Erythroblast (primary cell): ENCODE results near the gene S1PR5.

Experiments
- GATA1 ChIP-seq: IDR thresholded peaks from 2 replicates; pipeline ENCODE4 v1.6.1; 2011; ENCODE audit warnings: low read depth, mild to moderate bottlenecking, control low read depth, low read length, moderate library complexity
- POLR2A ChIP-seq: IDR thresholded peaks from 2 replicates; pipeline ENCODE4 v1.6.1; 2011; ENCODE audit warnings: mild to moderate bottlenecking, low read length

GRCh38 chr19:10508707-10509106 is 8.5 kb downstream of the S1PR5 start:
- TF ChIP-seq POLR2A (no peak), GATA1 (no peak)
